HG02938 (cell line): Measurements from ENCODE around the gene PEG3.

Source experiments
- ATAC-seq: cut with Tn5 transposase; IDR thresholded peaks from one replicate; pipeline ENCODE4 v1.9.1; 2021; ENCODE audit warnings: mild to moderate bottlenecking, moderate library complexity; ENCODE audit not compliant: unreplicated experiment

The PEG3 gene

DNA sequence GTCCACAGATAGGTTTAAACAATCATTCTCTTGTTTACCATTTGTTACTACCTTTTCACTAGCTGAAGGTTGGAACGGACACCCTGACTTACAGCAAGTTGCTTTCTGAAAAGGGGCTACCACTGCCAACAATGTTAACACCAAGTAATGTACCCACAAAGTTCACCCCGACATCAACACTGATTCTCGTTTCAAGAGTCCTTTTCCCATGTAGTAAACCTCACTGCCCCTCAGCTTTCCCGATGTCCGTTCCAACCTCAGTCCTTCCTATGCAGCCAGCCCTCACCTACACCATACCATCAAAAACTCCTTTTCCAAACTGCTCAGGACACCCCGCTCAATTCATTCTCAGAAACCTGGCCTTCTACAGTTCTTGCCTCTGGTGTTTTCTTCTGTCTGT, 29.0 kb downstream of the PEG3 start:
- no peak for ATAC-seq

DNA sequence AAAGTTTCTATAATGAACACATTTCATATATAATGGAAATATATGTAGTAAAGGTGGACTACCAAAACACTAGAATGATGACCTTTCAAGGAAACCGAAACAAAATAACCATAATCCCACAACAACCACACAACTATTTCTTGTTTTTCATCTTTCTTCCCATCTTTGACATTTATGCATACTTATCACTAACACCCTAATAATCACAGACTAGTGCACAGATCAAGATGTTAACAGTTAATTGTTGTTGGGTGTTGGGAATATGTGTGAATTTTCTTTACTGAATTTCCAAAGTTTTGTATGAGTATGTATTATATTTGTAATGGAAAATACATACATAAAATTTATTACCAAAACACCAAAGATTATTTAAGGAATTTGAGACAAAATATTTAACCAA, 30.3 kb downstream of the PEG3 start:
- ATAC-seq: no peak

DNA sequence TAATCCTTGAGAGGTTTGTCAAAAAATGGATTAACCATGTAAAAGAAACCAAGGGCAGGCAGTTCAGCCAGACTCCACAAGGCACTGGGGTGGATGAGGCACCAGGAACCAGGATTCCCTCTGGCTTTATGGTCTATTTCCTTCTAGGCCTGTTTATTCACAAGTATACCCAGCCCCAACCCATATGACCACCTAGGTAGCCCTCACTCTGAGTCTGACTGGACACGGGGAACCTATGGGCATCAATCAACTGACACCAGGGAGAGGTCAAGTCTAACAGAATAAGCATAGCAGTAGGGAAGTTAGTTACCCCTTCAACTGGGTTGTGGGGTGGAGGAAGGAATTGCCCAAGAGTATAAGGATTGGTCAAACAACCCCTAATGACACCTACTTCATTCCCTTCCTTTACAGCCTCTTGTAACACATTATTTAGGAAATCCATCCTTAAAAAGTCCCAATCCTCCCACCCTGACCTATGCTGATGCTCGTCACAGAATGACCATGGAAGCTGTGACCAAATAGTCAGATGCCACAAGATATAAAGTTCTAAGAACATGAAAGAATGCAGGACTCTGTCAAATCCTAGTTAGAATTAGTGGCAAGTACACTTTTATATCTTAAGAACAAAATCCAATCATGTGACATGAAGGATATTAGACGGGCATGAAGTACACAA, 31.7 kb downstream of the PEG3 start:
- ATAC-seq: no peak

DNA sequence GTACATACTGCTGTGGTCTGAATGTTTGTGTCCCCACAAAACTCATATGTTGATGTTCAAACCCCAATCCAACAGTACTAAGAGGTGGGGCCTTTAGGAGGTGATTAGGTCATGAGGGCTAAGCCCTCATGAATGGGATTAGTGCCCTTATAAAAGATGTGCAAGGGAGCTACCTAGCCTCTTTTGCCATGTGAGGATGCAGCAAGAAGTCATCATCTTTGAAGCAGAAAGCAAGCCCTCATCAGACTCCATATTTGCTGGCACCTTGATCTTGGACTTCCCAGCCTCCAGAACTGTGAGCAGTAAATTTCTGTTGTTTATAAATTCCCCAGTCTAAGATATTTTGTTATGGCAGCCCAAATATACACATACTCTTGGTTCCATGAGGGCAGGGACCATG, 33.9 kb downstream of the PEG3 start:
- ATAC-seq: no peak
